Fibroblast of skin of left biceps (primary cell): ENCODE data around the gene AGK.
"Not testable (repeated sequence)": the region's sequence is repeated elsewhere in the genome, so short reads cannot be mapped to it uniquely, and the experiment has no call there.

ENCODE experiments used
- DNase-seq, 2 experiments: peaks; one replicate each; pipeline ENCODE4 v3.0.0-alpha.2; 2013; ENCODE audit warnings: low read depth in 2 of 2

AGK gene

GRCh38 chr7:141675436-141676215, 124.4 kb downstream of the AGK start:
- no peak for DNase-seq

GRCh38 chr7:141676618-141677017, 125.4 kb downstream of the AGK start:
- DNase-seq: peak in 1 of 2 experiments; percentile 6

- DNase-seq: no peak
Measured at GRCh38 chr7:141679014-141679413, 127.8 kb downstream of the AGK start.

GRCh38 chr7:141685285-141686023, 134.2 kb downstream of the AGK start:
- no peak for DNase-seq

GRCh38 chr7:141686074-141686473, 134.9 kb downstream of the AGK start:
- DNase-seq: no peak

- no peak for DNase-seq
Measured at GRCh38 chr7:141686670-141687069, 135.5 kb downstream of the AGK start.

GRCh38 chr7:141688043-141688442, 136.8 kb downstream of the AGK start:
- DNase-seq: no peak

- not testable (repeated sequence) for DNase-seq
Measured at GRCh38 chr7:141689072-141689825, 138.0 kb downstream of the AGK start.

- DNase-seq: no peak
Measured at GRCh38 chr7:141691540-141691939, 140.3 kb downstream of the AGK start.

- no peak for DNase-seq
Measured at GRCh38 chr7:141691961-141692360, 140.8 kb downstream of the AGK start.

GRCh38 chr7:141693082-141693481, 141.9 kb downstream of the AGK start:
- no peak for DNase-seq

GRCh38 chr7:141695803-141696289, 144.6 kb downstream of the AGK start:
- no peak for DNase-seq

GRCh38 chr7:141696348-141696747, 145.1 kb downstream of the AGK start:
- DNase-seq: no peak

GRCh38 chr7:141697211-141697871, 146.1 kb downstream of the AGK start:
- peak in 1 of 2 experiments; percentile 4 for DNase-seq

GRCh38 chr7:141698247-141699015, 147.2 kb downstream of the AGK start:
- DNase-seq: no peak

GRCh38 chr7:141699860-141700259, 148.7 kb downstream of the AGK start:
- no peak for DNase-seq

- no peak for DNase-seq
Measured at GRCh38 chr7:141700296-141700847, 149.2 kb downstream of the AGK start.

- no peak for DNase-seq
Measured at GRCh38 chr7:141700848-141701371, 149.7 kb downstream of the AGK start.

GRCh38 chr7:141701489-141702046, 150.4 kb downstream of the AGK start:
- no peak for DNase-seq

- no peak for DNase-seq
Measured at GRCh38 chr7:141702047-141702567, 150.9 kb downstream of the AGK start, which contains the start of gene DENND11. Gene DENND11 (minus strand): TSS chr7:141702166. CDS start chr7:141702153, 13 bp downstream.
